RCC 7860 (cell line): ENCODE measurements around the gene TGIF2.
"Not testable (repeated sequence)": the region's sequence is repeated elsewhere in the genome, so short reads cannot be mapped to it uniquely, and the experiment has no call there.

Experiments used
- DNase-seq: peaks from one replicate; pipeline ENCODE4 v3.0.0-alpha.2; 2015; ENCODE audit warnings: low spot score
- FAIRE-seq: peaks from 2 replicates; lab custom pipeline; 2012; peaks lifted over from hg19 to GRCh38; lab: Jason Lieb, UNC

TGIF2 gene

DNA sequence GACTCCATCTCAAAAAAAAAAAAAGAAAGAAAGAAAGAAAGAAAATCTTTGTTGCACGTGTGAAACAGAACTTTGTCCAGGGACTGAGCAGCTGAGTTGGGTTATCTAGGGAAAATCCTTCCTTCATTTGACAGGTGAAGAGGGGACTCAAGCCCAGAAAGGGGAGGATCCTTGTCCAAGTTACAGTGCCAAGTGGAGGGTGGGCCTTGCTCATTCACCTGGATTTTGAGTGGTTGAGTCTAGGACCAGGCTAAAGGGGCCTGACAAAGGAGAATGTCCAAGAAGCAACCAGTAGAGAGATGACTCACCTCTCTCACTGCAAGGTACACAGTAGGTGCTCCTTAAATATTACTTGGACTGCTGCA is 2.7 kb downstream of the TGIF2 start:
- DNase-seq (no peak), FAIRE-seq (no peak)

DNA sequence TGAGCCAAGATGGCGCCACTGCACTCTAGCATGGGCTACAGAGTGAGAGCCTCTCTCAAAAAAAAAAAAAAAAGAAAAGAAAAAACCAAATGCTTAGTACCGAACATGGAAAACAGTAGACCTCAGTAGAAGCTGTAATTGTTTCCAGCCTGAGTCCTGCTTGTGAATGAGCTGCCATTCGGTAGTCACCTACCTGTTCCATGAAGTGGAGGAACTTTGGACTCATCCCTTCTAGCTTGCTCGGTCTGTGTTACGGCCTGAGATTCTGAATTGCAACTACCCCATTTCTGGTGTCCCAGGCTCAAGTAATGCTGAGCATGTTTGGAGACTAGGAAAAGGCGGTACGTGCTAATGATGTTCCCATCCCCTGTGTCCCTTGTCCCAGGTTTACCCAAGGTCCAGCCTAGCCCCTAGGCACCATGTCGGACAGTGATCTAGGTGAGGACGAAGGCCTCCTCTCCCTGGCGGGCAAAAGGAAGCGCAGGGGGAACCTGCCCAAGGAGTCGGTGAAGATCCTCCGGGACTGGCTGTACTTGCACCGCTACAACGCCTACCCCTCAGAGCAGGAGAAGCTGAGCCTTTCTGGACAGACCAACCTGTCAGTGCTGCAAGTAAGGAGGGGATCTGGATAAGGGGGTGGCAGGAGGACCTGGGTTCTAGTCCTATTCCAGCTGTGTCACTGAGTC is 5.1 kb downstream of the TGIF2 start:
- DNase-seq (no peak), FAIRE-seq (no peak)

DNA sequence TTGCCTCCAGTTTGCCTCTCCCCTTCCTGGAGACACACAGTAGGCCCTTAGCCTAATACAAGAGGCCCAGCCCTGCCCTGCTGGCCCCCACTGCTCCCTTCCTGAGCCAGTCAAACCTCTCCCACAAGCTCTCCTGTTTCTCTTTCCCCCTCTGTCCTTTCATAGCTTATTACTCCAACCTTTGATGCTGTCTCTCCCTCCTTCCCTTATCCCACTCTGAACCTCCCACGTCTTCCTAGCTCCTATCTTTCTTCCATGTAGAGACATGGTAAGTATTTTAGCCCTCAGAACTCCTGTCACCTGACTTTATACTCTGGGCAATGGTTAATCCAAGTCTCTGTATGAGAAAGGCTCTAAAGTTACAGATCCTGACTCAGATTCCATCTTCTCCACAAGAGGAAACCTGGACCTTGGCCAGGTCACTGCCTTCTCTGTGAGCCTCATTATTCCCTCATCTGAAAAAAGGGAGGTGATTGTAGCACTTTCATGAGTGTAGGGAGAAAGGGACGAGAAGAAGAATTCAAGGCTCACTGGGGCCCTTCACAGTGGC is 6.7 kb downstream of the TGIF2 start:
- FAIRE-seq, result peak; percentile 75
- peak; percentile 33 for DNase-seq

DNA sequence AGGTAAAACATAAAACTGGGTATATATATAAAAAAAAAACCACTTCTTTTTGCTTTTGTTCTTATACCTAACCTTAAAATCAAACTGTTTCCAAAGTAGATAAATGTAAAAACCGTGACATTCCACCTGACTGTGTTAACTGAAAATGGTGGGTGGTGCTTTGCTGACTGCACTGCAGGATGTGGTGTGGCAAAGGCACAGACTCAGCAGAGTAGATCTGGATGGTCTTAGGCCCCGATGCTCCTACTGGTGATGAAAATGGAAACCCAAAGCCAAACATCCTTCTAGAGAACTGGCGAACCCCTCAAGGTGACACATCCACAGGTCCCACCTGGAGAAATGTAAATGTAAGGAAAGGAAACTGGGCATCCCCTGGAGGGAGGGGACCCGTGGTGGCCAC is 8.9 kb downstream of the TGIF2 start:
- no peak for FAIRE-seq
- no peak for DNase-seq

DNA sequence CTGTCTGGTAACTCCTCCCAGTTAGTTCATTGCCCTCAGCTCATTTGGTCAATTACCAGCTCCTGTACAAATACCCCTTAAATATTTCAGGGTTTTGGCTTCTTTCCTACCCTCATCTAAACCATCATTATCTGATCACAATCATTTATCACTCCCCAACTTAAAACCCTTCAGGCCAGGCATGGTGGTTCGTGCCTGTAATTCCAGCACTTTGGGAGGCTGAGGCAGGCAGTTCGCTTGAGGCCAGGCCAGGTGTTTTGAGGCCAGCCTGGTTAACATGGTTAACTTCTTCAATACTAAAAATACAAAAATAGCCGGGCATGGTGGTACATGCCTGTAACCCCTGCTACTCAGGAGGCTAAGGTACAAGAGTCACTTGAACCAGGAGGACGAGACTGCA is 9.4 kb downstream of the TGIF2 start:
- DNase-seq (no peak), FAIRE-seq (no peak)

DNA sequence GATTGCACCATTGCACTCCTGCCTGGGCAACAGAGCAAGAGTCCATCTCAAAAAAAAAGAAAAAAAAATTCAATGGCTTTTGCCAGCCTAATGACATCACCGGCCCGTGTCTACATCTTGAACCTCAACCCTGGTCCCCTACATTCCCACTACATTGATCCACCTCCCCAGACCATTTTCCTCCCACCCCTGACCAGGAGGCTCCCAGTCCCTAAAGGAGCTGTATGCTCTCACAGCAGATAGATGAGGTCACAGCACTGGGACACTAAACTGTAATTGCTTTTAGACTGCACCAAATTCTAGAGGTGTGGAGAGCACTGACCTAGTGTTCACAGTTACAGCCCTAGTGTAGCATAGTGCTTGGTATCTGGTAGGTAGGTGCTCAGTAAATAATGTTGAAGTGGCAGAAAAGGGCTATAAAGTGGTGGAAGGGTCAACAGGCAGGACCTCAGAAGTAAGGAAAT is 10.7 kb downstream of the TGIF2 start:
- FAIRE-seq, result no peak
- no peak for DNase-seq

DNA sequence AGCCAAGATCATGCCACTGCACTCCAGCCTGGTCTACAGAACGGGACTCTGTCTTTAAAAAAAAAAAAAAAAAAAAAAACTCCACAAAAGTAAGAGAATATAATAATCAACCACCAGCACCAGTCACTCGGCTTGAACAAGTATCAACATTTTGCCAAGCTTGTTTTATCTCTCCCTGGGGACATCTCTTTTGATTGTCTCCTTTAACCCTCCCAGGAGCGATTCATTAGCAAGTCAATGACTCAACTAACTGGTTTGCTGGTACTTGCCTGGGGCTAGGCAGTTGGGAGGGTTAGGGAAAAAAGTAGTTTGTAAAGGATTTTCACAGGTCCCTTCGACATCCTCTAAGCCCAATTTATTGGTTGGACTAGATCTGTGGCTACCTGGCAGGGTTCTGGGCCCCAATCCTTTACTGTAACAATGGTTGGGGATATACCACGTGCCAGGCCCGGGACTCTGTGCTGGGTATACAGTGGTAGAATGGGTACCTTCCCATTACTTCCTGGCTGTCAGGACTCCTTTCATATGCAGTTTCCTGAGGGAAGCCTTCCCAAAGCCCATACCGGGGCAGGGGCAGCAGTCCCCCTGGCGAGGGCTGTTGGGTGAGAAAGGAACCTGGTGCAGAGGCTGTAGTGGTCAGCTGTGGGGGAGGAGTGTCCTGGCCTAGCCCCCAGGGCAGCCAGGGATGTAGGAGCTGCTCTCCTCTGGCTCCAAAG is 12.2 kb downstream of the TGIF2 start:
- DNase-seq (no peak), FAIRE-seq (no peak)

DNA sequence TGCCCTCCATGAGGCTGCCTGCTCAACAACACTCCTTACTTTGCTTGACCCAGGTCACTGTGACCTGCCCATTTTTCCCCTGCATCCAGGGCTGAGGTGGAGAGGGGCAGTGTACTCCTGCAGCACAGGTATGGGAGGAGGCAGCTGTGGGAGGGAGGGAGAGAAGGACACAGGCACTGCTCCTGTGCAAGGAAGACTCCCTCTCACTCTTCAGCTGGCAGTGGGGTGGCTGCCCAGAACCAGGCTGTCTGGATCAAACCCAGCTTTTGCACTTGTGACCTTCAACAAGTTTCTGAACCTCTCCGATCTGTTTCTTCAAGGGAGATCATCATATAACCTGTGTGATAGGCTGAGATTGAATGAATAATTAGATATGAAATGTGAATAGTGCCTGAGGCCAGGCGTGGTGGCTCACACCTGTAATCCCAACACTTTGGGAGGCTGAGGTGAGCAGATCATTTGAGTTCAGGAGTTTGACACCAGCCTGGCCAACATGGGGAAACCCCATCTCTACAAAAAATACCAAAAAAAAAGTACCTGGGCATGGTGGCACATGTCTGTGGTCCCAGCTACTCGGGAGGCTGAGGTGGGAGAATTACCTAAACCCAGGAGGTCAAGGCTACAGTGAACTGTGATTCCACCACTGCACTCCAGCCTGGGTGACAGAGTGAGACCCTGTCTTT is 14.1 kb downstream of the TGIF2 start:
- FAIRE-seq (no peak), DNase-seq (no peak)

DNA sequence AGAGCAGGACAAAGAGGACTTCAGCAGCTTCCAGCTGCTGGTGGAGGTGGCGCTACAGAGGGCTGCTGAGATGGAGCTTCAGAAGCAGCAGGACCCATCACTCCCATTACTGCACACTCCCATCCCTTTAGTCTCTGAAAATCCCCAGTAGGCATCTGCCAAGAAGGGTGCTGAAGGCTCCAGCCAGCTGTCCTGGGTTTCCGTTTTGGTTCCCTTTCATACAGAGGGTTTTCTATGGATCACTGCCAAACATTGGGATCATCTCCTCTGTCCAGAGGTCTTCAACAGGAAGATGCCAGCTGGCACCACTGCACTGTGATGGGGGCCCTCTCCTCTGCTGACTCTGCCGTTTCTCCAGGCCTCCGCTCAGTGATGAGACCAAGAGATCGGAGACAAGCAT is 17.9 kb downstream of the TGIF2 start:
- DNase-seq (no peak), FAIRE-seq (no peak)

DNA sequence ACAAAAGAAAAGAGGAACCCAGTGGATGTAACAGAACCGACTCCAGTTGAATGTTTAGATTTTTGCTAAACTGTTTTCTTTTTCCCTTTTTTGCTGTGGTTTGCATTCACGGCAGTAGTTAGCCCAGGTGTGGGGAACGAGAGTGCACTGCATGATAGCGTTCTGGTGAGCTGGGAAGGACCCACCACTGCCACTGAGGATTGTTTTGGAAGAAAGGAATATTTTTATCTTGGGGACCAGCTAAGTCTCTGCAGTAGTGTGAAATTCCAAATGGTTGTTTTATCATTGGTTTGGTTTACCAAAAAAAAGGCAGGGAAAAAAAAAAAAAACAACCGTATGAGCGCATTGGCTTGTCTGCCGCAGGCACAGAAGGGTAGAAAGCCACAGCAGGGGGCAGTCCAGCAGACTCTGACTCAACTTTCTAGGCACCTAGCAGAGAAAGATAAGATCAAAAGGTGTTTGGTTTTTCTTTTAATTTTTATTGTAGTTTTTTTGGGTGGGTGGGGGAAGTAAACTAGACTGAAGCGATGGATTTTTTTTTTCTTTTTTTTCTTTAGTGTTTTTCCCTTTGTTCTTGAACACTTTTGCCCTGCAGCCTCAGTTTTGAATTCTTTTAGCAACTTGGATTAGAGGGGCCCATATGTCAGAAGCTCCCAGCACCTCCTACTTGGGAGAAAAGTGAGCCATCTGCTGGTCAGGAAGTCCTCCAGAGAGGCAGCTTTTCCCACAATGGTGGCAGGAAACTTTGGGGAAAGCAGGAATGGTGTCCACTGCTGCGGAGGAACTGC is 18.7 kb downstream of the TGIF2 start:
- FAIRE-seq (no peak), DNase-seq (no peak)

DNA sequence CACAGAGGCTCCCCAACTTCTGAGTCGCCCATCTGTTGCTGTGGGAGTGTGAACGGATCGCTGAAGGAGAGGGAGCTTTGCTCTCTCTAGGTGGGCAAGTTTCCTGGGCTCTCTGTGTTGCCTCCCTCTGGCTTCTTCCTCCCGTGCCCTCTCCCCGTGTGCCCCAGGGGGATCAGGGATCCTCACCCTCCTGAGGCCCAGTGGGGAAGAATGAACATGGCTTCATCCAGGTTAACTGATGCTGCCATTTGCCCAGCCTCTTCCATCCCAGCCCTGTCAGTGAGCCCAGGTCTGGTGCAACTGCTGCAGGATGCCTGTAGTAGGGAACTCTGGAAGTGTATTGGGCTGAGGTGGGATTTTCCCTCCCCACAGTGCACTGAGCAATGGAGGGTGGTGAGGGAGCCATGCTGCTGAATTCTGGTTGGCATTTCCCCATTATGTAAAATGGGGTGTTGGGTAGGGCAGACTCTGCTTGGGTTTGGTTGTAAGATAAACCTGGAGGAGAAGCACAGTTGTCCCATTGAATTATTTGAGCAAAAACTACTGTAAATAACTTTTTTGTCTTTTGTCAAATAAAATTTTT is 20.0 kb downstream of the TGIF2 start:
- FAIRE-seq (no peak), DNase-seq (no peak)

DNA sequence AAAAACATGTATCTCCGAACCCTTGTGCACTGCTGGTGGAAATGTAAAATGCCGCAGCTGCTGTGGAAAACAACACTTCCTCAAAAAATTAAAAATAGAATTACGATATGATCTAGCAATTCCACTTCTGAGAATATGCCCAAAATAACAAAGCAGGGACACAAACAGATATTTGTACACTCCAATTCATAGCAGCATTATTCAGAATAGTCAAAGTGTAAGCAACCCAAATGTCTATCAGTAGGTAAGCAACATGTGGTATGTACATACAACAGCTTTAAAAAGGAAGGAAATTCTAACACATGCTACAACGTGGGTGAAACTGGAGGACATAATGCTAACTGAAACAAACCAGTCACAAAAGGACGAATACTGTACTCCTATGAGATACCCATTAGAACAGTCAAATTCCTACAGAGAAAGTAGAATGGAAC is 26.5 kb downstream of the TGIF2 start:
- FAIRE-seq (no peak), DNase-seq (no peak)

DNA sequence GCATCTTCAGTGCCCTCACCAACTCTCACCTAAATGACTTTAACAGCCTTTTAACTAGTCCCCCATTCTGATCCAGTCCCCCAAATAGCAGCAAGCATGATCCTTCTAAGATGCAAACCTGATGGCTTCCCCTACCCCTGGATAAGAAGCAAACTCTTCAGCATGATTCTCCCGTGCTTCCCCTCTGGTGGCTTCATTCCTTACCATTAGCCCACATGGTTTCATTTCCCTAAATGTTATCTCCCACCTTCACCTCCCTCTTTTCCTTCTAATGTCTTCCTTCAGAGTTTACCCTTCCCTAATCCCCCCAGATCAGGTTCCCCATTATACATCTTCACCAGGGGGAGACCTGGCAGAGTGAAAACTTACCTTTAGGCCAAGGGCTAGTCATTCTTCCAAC is 28.1 kb downstream of the TGIF2 start:
- FAIRE-seq, result no peak

DNA sequence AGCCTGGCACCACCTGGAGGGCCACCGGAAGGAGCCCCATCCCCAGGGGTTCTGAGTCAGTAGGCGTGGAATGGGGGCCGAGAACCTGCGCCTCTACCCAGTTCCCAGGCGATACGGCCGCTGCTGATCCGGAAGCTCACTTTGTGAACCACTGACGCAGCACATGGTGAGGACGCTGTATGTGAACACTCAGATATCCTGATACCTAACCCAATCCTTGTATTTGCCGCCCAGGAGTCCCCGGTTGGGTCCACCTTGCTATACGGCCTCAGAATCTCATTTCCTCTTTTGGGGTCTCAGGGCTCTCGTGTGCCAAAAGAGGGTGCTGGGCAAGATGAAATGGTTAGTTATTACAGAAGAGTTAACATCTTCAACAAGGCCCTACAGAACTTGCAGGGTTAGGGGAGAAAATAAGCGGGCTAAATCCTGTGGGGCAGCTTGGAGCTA is 31.6 kb downstream of the TGIF2 start:
- DNase-seq (peak; percentile 12), FAIRE-seq (no peak)

More for the DNA sequence above, 28.1 kb downstream of the TGIF2 start:
- no peak for DNase-seq

DNA sequence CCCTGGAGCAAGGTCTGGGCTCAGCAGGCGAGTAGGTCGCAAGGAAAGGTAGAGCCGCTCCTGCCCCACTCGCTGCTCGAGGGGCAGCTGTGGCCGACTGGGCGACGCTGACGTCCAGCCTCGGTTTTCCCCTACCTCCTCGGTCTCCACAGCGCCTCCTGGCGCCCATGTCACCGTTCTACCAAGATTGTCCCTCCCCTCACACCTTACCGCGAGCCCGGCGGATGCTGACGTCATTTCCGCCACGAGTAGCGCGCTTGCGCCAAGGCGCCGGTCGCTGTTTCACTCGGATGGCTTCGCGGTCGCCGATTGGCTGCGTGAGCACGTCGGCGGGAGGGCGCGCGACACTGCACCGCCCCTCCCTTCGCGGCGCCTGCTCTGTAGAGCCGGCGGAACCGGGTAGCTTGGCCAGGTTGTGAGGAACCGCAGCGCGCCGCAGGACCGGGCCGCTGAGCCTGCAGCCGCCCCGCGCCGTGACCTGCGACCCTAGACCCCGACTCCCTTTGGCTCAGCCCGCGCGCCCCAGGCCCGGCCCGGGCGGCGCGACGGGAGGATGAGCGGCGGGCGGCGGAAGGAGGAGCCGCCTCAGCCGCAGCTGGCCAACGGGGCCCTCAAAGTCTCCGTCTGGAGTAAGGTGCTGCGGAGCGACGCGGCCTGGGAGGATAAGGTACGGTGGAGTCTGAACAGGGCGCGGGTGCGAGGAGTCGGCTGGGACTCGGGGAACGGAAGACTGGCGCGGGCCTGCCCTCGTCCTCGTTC is 32.2 kb downstream of the TGIF2 start, which contains the start of gene RAB5IF:
Gene RAB5IF (plus strand): TSS at position 381 of the 759 bp plus-strand sequence. CDS start 173 bp downstream, at position 554.
- FAIRE-seq, result peak; percentile 85

DNA sequence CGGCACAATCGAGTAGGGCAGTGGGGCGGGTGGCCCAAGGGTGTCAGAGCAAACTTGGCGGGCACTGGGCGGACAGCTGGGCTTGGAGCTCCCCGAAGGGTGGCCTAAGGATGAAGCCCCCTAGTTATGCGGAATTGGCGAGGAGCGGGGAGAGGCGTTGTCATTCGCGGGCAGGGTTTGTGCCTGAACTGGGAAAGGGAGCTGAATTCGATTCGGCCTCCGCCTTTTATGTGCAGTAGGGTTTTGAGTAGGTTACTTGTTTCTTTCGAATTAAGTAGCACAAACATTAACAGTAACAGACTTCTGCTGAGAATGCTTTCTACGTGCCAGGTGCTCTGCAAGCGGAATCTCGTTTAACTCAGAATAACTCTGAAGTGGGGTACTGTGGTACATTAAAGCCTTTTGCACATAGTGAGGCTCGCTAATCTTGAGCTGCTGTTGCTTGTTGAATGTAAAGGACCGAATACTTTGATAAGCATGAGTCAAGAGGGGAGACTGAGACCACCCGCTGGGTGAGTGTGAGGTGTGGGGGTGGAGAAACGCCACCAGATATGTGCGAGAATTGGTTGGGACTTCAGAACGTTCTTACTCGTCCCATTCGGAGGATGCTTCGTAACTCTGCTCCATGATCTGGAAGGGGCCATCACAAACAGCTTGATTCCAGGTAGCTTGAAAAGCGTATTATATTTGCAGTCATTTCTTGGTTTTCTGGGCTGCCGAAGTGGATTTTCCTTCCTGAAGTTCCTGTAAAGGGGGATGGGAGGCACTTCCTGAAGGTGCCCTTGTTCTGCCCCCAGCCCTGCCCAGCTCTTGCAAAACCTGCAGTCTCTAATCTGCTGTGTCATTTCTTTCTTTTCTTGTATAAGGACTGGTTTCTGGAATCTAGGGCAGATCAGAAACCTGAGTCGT is 33.0 kb downstream of the TGIF2 start:
- DNase-seq, result peak; percentile 47
- no peak for FAIRE-seq

More for the DNA sequence above, 32.2 kb downstream of the TGIF2 start, which contains the start of gene RAB5IF:
- DNase-seq, result peak; percentile 97

DNA sequence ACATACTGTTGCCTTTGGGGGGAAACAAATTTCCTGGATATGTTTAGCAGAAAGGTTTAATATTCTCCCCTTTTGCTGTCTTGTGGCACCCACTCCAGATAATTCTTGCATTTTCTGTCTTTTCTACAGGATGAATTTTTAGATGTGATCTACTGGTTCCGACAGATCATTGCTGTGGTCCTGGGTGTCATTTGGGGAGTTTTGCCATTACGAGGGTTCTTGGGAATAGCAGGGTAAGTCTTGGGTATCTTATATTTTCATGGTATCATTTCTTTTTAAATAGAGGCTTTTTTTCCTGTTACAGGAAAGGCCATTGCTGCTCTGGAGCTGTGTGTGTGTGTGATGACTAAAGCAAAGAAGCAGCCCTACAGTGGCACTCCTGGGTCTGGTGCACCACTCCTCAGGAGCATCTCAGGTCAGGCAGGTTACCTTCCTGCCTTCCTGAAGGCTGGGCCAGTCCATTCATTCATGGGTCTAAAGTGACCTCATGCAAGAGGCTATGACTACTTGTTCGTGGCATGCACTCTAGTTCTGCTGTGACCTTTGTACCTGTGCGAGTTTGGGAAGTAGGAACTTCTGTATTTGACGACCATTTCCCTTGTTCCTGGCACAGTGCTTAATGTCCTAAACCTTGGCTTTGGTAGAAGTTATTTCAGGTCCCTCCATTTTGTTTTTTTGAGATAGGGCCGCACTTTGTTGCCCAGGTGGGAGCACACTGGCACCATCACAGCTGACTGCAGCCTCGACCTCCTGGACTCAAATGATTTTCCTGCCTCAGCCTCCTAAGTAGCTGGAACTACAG is 34.4 kb downstream of the TGIF2 start:
- DNase-seq (peak; percentile 79), FAIRE-seq (no peak)

DNA sequence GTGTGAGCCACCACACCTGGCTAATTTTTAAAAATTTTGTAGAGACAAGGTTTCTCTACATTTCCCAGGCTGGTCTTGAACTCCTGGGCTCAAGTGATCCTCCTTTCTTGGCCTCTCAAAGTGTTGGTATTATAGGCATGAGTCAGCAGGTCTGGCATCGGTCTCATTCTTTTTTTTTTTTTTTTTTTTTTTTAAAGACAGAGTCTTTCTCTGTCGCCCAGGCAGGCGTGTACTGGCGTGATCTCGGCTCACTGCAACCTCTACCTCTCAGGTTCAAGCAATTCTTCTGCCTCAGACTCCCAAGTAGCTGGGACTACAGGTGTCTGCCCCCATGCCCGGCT is 35.0 kb downstream of the TGIF2 start:
- not testable (repeated sequence) for FAIRE-seq

More for the DNA sequence above, 35.0 kb downstream of the TGIF2 start:
- DNase-seq, result not testable (repeated sequence)
